Stimulated activated CD4-positive, alpha-beta T cell treated with anti-CD3 and anti-CD28 coated beads, Interleukin-4, amount 100 ng/mL, for 48 hours (primary cell): ENCODE data around the gene MME.
"Not testable (repeated sequence)": the region's sequence is repeated elsewhere in the genome, so short reads cannot be mapped to it uniquely, and the experiment has no call there.

Experiments
- DNase-seq, 2 donors: peaks; one replicate each; pipeline ENCODE4 v3.0.0-alpha.2; 2020; ENCODE audit warnings: low read depth in 2 of 2

MME gene

GRCh38 chr3:155192957-155193746, 113.0 kb downstream of the MME start:
- DNase-seq = no peak

- no peak for DNase-seq
Observed at GRCh38 chr3:155193868-155194267, 113.7 kb downstream of the MME start.

GRCh38 chr3:155194973-155195957, 115.1 kb downstream of the MME start:
- no peak for DNase-seq

GRCh38 chr3:155196131-155197021, 116.3 kb downstream of the MME start:
- no peak for DNase-seq

- DNase-seq = no peak
Observed at GRCh38 chr3:155197786-155198185, 117.7 kb downstream of the MME start.

GRCh38 chr3:155202626-155203025, 122.5 kb downstream of the MME start:
- no peak for DNase-seq

- DNase-seq = no peak
Observed at GRCh38 chr3:155204851-155205250, 124.7 kb downstream of the MME start.

- no peak for DNase-seq
Observed at GRCh38 chr3:155208183-155208800, 128.2 kb downstream of the MME start.

- DNase-seq = no peak
Observed at GRCh38 chr3:155210736-155211135, 130.6 kb downstream of the MME start.

- no peak for DNase-seq
Observed at GRCh38 chr3:155211266-155211665, 131.1 kb downstream of the MME start.

- no peak for DNase-seq
Observed at GRCh38 chr3:155211940-155212339, 131.8 kb downstream of the MME start.

- DNase-seq = not testable (repeated sequence)
Observed at GRCh38 chr3:155216007-155216406, 135.9 kb downstream of the MME start.

- DNase-seq = no peak
Observed at GRCh38 chr3:155217591-155217990, 137.5 kb downstream of the MME start.

GRCh38 chr3:155218462-155218861, 138.3 kb downstream of the MME start:
- DNase-seq = no peak

- no peak for DNase-seq
Observed at GRCh38 chr3:155219106-155219505, 139.0 kb downstream of the MME start.

- DNase-seq = no peak
Observed at GRCh38 chr3:155225417-155225816, 145.3 kb downstream of the MME start.

- DNase-seq = no peak
Observed at GRCh38 chr3:155227141-155227540, 147.0 kb downstream of the MME start.

- DNase-seq = no peak
Observed at GRCh38 chr3:155228676-155229075, 148.6 kb downstream of the MME start.

- DNase-seq = no peak
Observed at GRCh38 chr3:155229086-155229485, 149.0 kb downstream of the MME start.

- DNase-seq = no peak
Observed at GRCh38 chr3:155230382-155230781, 150.3 kb downstream of the MME start.

GRCh38 chr3:155231792-155232191, 151.7 kb downstream of the MME start:
- DNase-seq = no peak
